Esophagus squamous epithelium (tissue), 5 donors: ENCODE data around the gene DENND2C. TPM values are rescaled to one million over a fixed set of nuclear protein-coding genes. Genes with fewer than 3 reads are reported as not detected.

Experiments
- DNase-seq: peaks from one replicate; lab custom pipeline; 2025; lab: John Stamatoyannopoulos, UW
- H3K27ac ChIP-seq, 4 donors: fragments of 200-600 bp; sonication (generic); one replicate each; pipeline ENCODE4 v1.5.1; 2016 to 2019; ENCODE audit warnings: mild to moderate bottlenecking in 1 of 4
- H3K27me3 ChIP-seq, 4 donors: fragments of 200-600 bp; sonication (generic); 1 replicate in 3 of 4; 2 replicates in 1 of 4; pipeline versions ENCODE4 v1.5.1 to v1.6.0; 2017 to 2021; ENCODE audit warnings: antibody characterized with exemption in 1 of 4
- H3K36me3 ChIP-seq, 3 donors: fragments of 200-600 bp; sonication (generic); one replicate each; pipeline ENCODE4 v1.5.1; 2016 to 2019
- H3K4me1 ChIP-seq, 3 donors: fragments of 200-600 bp; sonication (generic); one replicate each; pipeline ENCODE4 v1.5.1; 2017 to 2019
- H3K4me3 ChIP-seq, 4 donors: fragments of 200-600 bp; sonication (generic); 1 replicate in 3 of 4; 2 replicates in 1 of 4; pipeline ENCODE4 v1.5.1; 2016 to 2019; ENCODE audit warnings: mild to moderate bottlenecking in 2 of 4, moderate library complexity in 1 of 4
- H3K9me3 ChIP-seq, 3 donors: fragments of 200-600 bp; sonication (generic); one replicate each; pipeline ENCODE4 v1.5.1; 2016 to 2019
- CTCF ChIP-seq, 6 experiments: fragments of 450-650 bp in 4 of 6; fragments of 200-600 bp in 2 of 6; sonication (generic) in 2 of 6; IDR thresholded peaks; one replicate each; pipeline ENCODE4 v1.5.1; 2016 to 2019; ENCODE audit warnings: antibody characterized with exemption in 6 of 6, mild to moderate bottlenecking in 4 of 6, moderate library complexity in 4 of 6
- POLR2A ChIP-seq, 4 donors: fragments of 450-650 bp; IDR thresholded peaks; one replicate each; pipeline ENCODE4 v1.6.1; 2017; ENCODE audit warnings: antibody characterized with exemption in 4 of 4, mild to moderate bottlenecking in 4 of 4, moderate library complexity in 3 of 4
- WGBS, 2 donors: methylation state at CpG; one replicate each; pipeline ENCODE4 v1.1.5; 2018; 5-methylcytosine and 5-hydroxymethylcytosine counted together
- intact Hi-C: fragments of 100-400 bp; cut with DNase I; formaldehyde crosslinking; loops from one replicate; pipeline ENCODE4 v1.15.0; 2022
- total RNA-seq, 4 donors: library from RNA; depleted of rRNA; stranded (reverse); fragments of >200 nt; gene quantifications; one replicate each; pipeline ENCODE4 v1.1.0, GENCODE V29; 2016
- donor health status: DM: yes; HTN: yes; CAD: no.

DENND2C gene
- total RNA-seq, 4 donors from 2014 or later = 30.3 to 67.0 (median 41.2) TPM

GRCh38 chr1:114671011-114671938 is 1.4 kb upstream of the DENND2C start:
- intact Hi-C loops = no loop called here

DNA sequence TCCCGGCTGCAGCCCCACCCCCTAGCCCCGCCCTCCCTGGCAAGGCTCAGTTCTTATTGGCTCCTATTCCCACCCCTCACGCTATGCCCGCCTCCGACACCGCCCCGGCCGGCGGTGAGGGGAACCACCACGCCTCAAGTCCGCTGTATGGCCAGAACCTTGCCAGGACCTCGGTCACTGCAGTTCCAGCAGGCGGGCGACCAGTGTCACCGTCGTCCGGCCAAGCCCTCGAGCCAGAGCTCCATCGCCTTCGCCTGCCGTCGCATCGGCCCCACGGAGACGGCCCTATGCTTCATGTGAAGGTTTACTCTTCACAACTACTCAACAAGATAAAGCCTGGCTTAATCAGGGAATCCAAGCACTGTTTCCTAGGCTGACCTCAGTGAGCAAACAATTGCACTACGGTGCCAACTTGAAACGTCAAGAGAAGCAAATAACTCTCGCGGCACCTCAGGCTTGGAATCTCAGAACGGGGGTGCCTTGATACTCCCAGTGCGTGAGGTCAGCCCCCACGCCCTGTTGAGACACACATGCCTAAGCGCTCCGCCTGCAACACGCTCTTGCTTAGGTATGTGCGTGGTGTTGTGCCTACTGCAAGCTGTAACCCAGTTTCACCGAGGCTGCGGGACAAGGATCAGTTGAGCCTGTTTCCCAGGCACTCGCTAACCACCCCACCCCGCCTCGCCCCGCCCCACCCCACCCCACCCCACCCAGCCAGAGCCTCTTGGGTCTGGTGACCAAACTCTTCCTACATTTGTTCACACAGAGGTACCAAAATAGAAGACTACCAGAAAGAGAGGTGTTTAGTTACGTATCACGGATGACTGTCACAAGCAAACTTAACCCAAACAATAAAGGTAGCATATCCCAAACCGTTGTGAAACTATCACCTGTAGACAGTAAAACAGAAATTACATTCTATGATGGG is 498 bp upstream of the DENND2C start:
- Histone ChIP-seq H3K27ac (peak overlapping the region; percentile 94 to 99 (median 96)), H3K9me3 (no peaks in the 10 kb centered on the region), H3K4me3 (peak overlapping the region; percentile 63 to 97 (median 77)), H3K4me1 (peaks cover 0 to 40% (median 3%) of the 10 kb centered on the region in 3 donors), H3K36me3 (no peaks in the 10 kb centered on the region), H3K27me3 (peaks cover 0 to 1% (median 0%) of the 10 kb centered on the region in 4 donors)
- WGBS, 2 donors = 3 to 8% methylated on average over 17 to 19 of the region's 45 CpGs
- DNase-seq = peak; percentile 67
- intact Hi-C loops = no loop called here
- peak in 2 of 4 donors; percentile 26 to 67 for TF ChIP-seq POLR2A (IDR thresholded peaks at IDR 0.05)
- TF ChIP-seq CTCF (IDR thresholded peaks at IDR 0.05) = peak in 4 of 6 experiments; percentile 12 to 38 (median 24)

More at GRCh38 chr1:114671011-114671938, 1.4 kb upstream of the DENND2C start:
- Histone ChIP-seq H3K4me3 (peak overlapping the region in 3 of 4 donors; percentile 63 to 97 (median 89)), H3K9me3 (no peaks in the 10 kb centered on the region), H3K27ac (peak overlapping the region; percentile 94 to 99 (median 96)), H3K27me3 (peaks cover 0 to 7% (median 0%) of the 10 kb centered on the region in 4 donors), H3K36me3 (no peaks in the 10 kb centered on the region), H3K4me1 (peaks cover 0 to 40% (median 3%) of the 10 kb centered on the region in 3 donors)
- WGBS, 2 donors = 35 to 40% methylated on average over 9 of the region's 9 CpGs
- no peak for DNase-seq
- TF ChIP-seq CTCF (IDR thresholded peaks at IDR 0.05) (peak in 5 of 6 experiments; percentile 19 to 72 (median 46)), POLR2A (IDR thresholded peaks at IDR 0.05) (no peak)

DNA sequence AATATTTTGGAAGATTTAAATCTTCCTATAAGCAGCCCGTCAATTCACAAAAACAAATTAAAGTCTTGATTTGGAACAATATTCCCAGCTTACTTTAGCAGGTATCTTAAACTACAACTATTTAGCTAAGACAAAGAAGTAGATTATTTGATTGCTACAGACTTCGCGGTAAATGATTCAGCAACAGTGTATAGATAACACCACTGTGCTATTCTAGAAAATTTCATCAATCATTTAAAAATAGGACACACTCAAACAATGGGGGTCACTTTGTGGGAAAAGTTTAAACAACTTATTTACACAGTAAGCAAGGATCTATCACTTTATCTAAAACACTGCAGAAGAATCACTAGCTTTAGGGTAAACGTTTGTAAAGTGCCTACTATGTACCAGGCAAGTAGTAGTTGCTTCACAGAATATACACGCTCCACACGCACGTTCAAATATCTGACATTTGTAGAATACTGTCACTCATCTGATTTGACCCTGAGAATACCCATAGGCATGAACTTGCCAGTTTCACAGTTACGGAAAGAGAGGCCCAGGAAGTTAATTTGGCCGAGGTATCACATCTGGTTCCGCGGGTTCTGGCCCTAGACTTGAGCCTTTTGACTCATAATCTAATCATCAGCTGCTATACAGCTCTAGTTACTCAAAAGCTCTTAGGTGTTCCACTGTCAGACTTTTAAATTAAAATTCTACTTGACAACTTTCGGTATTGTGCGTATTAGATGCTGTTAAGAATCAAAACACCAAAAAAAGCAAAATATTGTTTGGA is 876 bp downstream of the DENND2C start:
- H3K27me3 ChIP-seq = no peaks in the 10 kb centered on the region

More for the DNA sequence above, 876 bp downstream of the DENND2C start:
- Histone ChIP-seq H3K36me3 (peaks cover 0 to 6% (median 0%) of the 10 kb centered on the region in 3 donors), H3K9me3 (no peaks in the 10 kb centered on the region), H3K4me1 (peaks cover 0 to 40% (median 3%) of the 10 kb centered on the region in 3 donors), H3K27ac (peak overlapping the region; percentile 94 to 99 (median 96)), H3K4me3 (peak overlapping the region; percentile 63 to 97 (median 77))
- no peak for DNase-seq
- TF ChIP-seq POLR2A (IDR thresholded peaks at IDR 0.05) (peak in 1 of 4 donors; percentile 6), CTCF (IDR thresholded peaks at IDR 0.05) (no peak)
- intact Hi-C loops = no loop called here
- 22 to 28% methylated on average over 13 of the region's 13 CpGs for WGBS, 2 donors
